WTC11 (cell line): ENCODE measurements around the gene IAPP. TPM values are rescaled to one million over a fixed set of nuclear protein-coding genes. Genes with fewer than 3 reads are reported as not detected.

Experiments
- ATAC-seq: fragments of 200-7000 bp; cut with Tn5 transposase; 2 replicates; pipeline ENCODE4 v1.10.0; 2021; ENCODE audit warnings: mild to moderate bottlenecking, moderate library complexity
- CTCF ChIA-PET: fragments of 300-600 bp; sonication (Branson Sonifier 250); formaldehyde crosslinking; loops from one replicate; lab custom pipeline; 2021; ENCODE audit warnings: antibody characterized with exemption; lab: Charles Lee
- POLR2A ChIA-PET: fragments of 350-600 bp; sonication (Branson Sonifier 250); formaldehyde crosslinking; loops from one replicate; lab custom pipeline; 2021; ENCODE audit warnings: antibody characterized with exemption; lab: Charles Lee
- DNase-seq: peaks from one replicate; pipeline ENCODE4 v3.0.0; 2021; ENCODE audit warnings: low spot score
- H3K27ac Mint-ChIP-seq: 2 replicates; pipeline ENCODE4 v1.8.0; 2021; ENCODE audit warnings: mixed read lengths
- H3K27me3 Mint-ChIP-seq: 2 replicates; pipeline ENCODE4 v1.8.0; 2021; ENCODE audit warnings: low read depth, mild to moderate bottlenecking, moderate library complexity, mixed read lengths
- H3K36me3 Mint-ChIP-seq: 2 replicates; pipeline ENCODE4 v1.8.0; 2021; ENCODE audit warnings: mixed read lengths
- H3K4me1 Mint-ChIP-seq: 2 replicates; pipeline ENCODE4 v1.8.0; 2022; ENCODE audit warnings: mixed read lengths
- H3K4me3 Mint-ChIP-seq: 2 replicates; pipeline ENCODE4 v1.8.0; 2021; ENCODE audit warnings: mild to moderate bottlenecking, moderate library complexity, mixed read lengths
- H3K9me3 Mint-ChIP-seq: 2 replicates; pipeline ENCODE4 v1.8.0; 2021; ENCODE audit warnings: mixed read lengths
- ARID4B ChIP-seq: sonication (generic); formaldehyde crosslinking; IDR thresholded peaks from 2 replicates; pipeline ENCODE4 v1.8.0; 2023; ENCODE audit warnings: missing genetic modification reagents, mild to moderate bottlenecking, borderline replicate concordance
- CDX4 ChIP-seq: fragments of 250-450 bp; sonication (Bioruptor Pico); IDR thresholded peaks from 2 replicates; pipeline ENCODE4 v1.9.0; 2021; ENCODE audit warnings: moderate library complexity, mild to moderate bottlenecking, inconsistent platforms, borderline replicate concordance
- E2F1 ChIP-seq: sonication (generic); formaldehyde crosslinking; IDR thresholded peaks from 2 replicates; pipeline ENCODE4 v1.8.0; 2022; ENCODE audit warnings: mild to moderate bottlenecking, missing genetic modification reagents
- ELF4 ChIP-seq: sonication (generic); formaldehyde crosslinking; IDR thresholded peaks from 2 replicates; pipeline ENCODE4 v1.8.1; 2022; ENCODE audit warnings: low read depth, mild to moderate bottlenecking, moderate library complexity, missing genetic modification reagents
- EMX1 ChIP-seq: fragments of 250-450 bp; sonication (Bioruptor Pico); IDR thresholded peaks from 2 replicates; pipeline ENCODE4 v1.8.0; 2021; ENCODE audit warnings: mild to moderate bottlenecking
- GTF2I ChIP-seq: fragments of 250-450 bp; sonication (Bioruptor Pico); conservative IDR thresholded peaks from 2 replicates; pipeline ENCODE4 v1.4.0; 2021; ENCODE audit warnings: mild to moderate bottlenecking
- JUN ChIP-seq: sonication (generic); formaldehyde crosslinking; IDR thresholded peaks from 2 replicates; pipeline ENCODE4 v1.8.0; 2023; ENCODE audit warnings: mild to moderate bottlenecking, missing genetic modification reagents
- MAX ChIP-seq: sonication (generic); formaldehyde crosslinking; IDR thresholded peaks from 2 replicates; pipeline ENCODE4 v1.8.0; 2022; ENCODE audit warnings: mild to moderate bottlenecking, missing genetic modification reagents
- MXD4 ChIP-seq: fragments of 250-450 bp; sonication (Bioruptor Pico); IDR thresholded peaks from 2 replicates; pipeline ENCODE4 v1.8.0; 2021; ENCODE audit warnings: mild to moderate bottlenecking, moderate library complexity, borderline replicate concordance
- NFE2L1 ChIP-seq: sonication (generic); formaldehyde crosslinking; IDR thresholded peaks from 2 replicates; pipeline ENCODE4 v1.8.1; 2023; ENCODE audit warnings: missing genetic modification reagents
- NR3C1 ChIP-seq: sonication (generic); formaldehyde crosslinking; conservative IDR thresholded peaks from 2 replicates; pipeline ENCODE4 v1.8.1; 2023; ENCODE audit warnings: low read depth, mild to moderate bottlenecking, missing genetic modification reagents
- OVOL2 ChIP-seq: fragments of 250-450 bp; sonication (Bioruptor Pico); IDR thresholded peaks from 2 replicates; pipeline ENCODE4 v1.9.0; 2021; ENCODE audit warnings: mild to moderate bottlenecking, borderline replicate concordance
- PRRX2 ChIP-seq: fragments of 250-450 bp; sonication (Bioruptor Pico); IDR thresholded peaks from 2 replicates; pipeline ENCODE4 v1.8.0; 2021; ENCODE audit warnings: mild to moderate bottlenecking
- RORB ChIP-seq: fragments of 250-450 bp; sonication (Bioruptor Pico); IDR thresholded peaks from 2 replicates; pipeline ENCODE4 v1.9.0; 2021; ENCODE audit warnings: mild to moderate bottlenecking
- ZBTB21 ChIP-seq: sonication (generic); formaldehyde crosslinking; IDR thresholded peaks from 2 replicates; pipeline ENCODE4 v1.8.1; 2023; ENCODE audit warnings: mild to moderate bottlenecking, missing genetic modification reagents, borderline replicate concordance
- ZNF219 ChIP-seq: sonication (generic); formaldehyde crosslinking; IDR thresholded peaks from 2 replicates; pipeline ENCODE4 v1.8.0; 2023; ENCODE audit warnings: missing genetic modification reagents, mild to moderate bottlenecking, borderline replicate concordance
- ZNF317 ChIP-seq: sonication (generic); formaldehyde crosslinking; IDR thresholded peaks from 2 replicates; pipeline ENCODE4 v1.8.1; 2023; ENCODE audit warnings: low read depth, mild to moderate bottlenecking, moderate library complexity, missing genetic modification reagents, borderline replicate concordance
- ZNF423 ChIP-seq: fragments of 250-450 bp; sonication (Bioruptor Pico); IDR thresholded peaks from 2 replicates; pipeline ENCODE4 v2.1.2; 2022; ENCODE audit warnings: mild to moderate bottlenecking, moderate library complexity
- total RNA-seq: library from RNA; stranded (reverse); gene quantifications from 3 replicates; pipeline ENCODE4 v1.2.3, GENCODE V29; 2021

Gene IAPP
- total RNA-seq, 1 experiment from 2014 or later: not detected

GRCh38 chr12:21336656-21337055 is 36.0 kb upstream of the IAPP start:
- H3K36me3 Mint-ChIP-seq: peaks cover 31% of the 10 kb centered on the region
- TF ChIP-seq ZBTB21 (CRISPR knock-in tag) (no peak), NR3C1 (CRISPR knock-in tag) (no peak)
- TF ChIP-seq, all 79 proteins: peak for 0
- Mint-ChIP-seq H3K9me3 (peaks cover 36% of the 10 kb centered on the region), H3K27ac (no peak overlapping the region; the same call in 1 of the 2 replicates), H3K4me3 (no peak overlapping the region), H3K27me3 (no peaks in the 10 kb centered on the region; the same call in 1 of the 2 replicates), H3K4me1 (peaks cover 26% of the 10 kb centered on the region)
- CTCF ChIA-PET: no interaction called here
- POLR2A ChIA-PET: no interaction called here
- DNase-seq (no peak), ATAC-seq (no peak)

GRCh38 chr12:21337453-21337852 is 35.2 kb upstream of the IAPP start:
- ATAC-seq (no peak), DNase-seq (no peak)
- peaks cover 26% of the 10 kb centered on the region for H3K4me1 Mint-ChIP-seq
- peaks cover 28% of the 10 kb centered on the region for H3K9me3 Mint-ChIP-seq
- CTCF ChIA-PET: no interaction called here
- H3K36me3 Mint-ChIP-seq: peaks cover 23% of the 10 kb centered on the region
- no peak overlapping the region for H3K27ac Mint-ChIP-seq
- POLR2A ChIA-PET: no interaction called here
- H3K4me3 Mint-ChIP-seq: no peak overlapping the region
- no peak for TF ChIP-seq ZNF317
- no peak for TF ChIP-seq GTF2I (CRISPR knock-in tag)
- no peak for TF ChIP-seq PRRX2 (CRISPR knock-in tag)
- no peak for TF ChIP-seq ZNF219 (CRISPR knock-in tag)
- TF ChIP-seq ELF4 (CRISPR knock-in tag): no peak
- no peak for TF ChIP-seq JUN (CRISPR knock-in tag)
- no peak for TF ChIP-seq RORB (CRISPR knock-in tag)
- TF ChIP-seq ARID4B (CRISPR knock-in tag): no peak
- TF ChIP-seq ZNF423: no peak
- no peak for TF ChIP-seq OVOL2 (CRISPR knock-in tag)
- TF ChIP-seq NFE2L1: no peak
- no peak for TF ChIP-seq CDX4 (CRISPR knock-in tag)
- TF ChIP-seq MAX (CRISPR knock-in tag): no peak
- TF ChIP-seq MXD4 (CRISPR knock-in tag): no peak
- no peak for TF ChIP-seq E2F1 (CRISPR knock-in tag)
- no peak for TF ChIP-seq EMX1 (CRISPR knock-in tag)
- H3K27me3 Mint-ChIP-seq: no peaks in the 10 kb centered on the region; the same call in 1 of the 2 replicates
